HEK293 (cell line): ENCODE measurements around the gene LYPD3.

Experiments used
- CTCF ChIA-PET: fragments of 350-600 bp; formaldehyde crosslinking; extraction: SDS; loops from one replicate; lab custom pipeline; 2021; ENCODE audit warnings: antibody characterized with exemption; lab: Yijun Ruan, JAX
- POLR2A ChIA-PET: fragments of 300-600 bp; formaldehyde crosslinking; extraction: SDS; loops from one replicate; lab custom pipeline; 2020; ENCODE audit warnings: antibody characterized with exemption, inconsistent platforms; lab: Yijun Ruan, JAX
- H3K27ac ChIP-seq: fragments of 200-500 bp; sonication (Bioruptor generic); 2 replicates; pipeline ENCODE4 v1.5.1; 2014; ENCODE audit warnings: low read depth, low read length, control low read depth, inconsistent platforms; ENCODE audit errors: extremely low read depth
- H3K36me3 ChIP-seq, 2 experiments: fragments of 200-500 bp in 1 of 2; sonication (Bioruptor generic) in 1 of 2; 1 replicate in 1 of 2; 2 replicates in 1 of 2; pipeline ENCODE4 v1.5.1; 2014 to 2017; ENCODE audit warnings: inconsistent platforms in 2 of 2, low read length in 2 of 2; ENCODE audit not compliant: control insufficient read depth in 2 of 2, insufficient read depth in 1 of 2
- H3K4me1 ChIP-seq: fragments of 200-500 bp; sonication (Bioruptor generic); 2 replicates; pipeline ENCODE4 v1.5.1; 2014; ENCODE audit warnings: mild to moderate bottlenecking, low read length, inconsistent platforms; ENCODE audit not compliant: control insufficient read depth, insufficient read depth
- H3K4me3 ChIP-seq: 2 replicates; pipeline ENCODE4 v1.5.1; 2011; ENCODE audit warnings: low read depth, mild to moderate bottlenecking, control low read depth, low read length, moderate library complexity
- H3K9me3 ChIP-seq: fragments of 200-500 bp; sonication (Bioruptor generic); 2 replicates; pipeline ENCODE4 v1.5.1; 2014; ENCODE audit warnings: low read depth, low read length, inconsistent platforms; ENCODE audit not compliant: control insufficient read depth, insufficient read depth
- PATZ1 ChIP-seq: fragments of 450-650 bp; formaldehyde crosslinking; IDR thresholded peaks from 2 replicates; pipeline ENCODE4 v1.5.1; 2016; ENCODE audit warnings: missing biosample characterization, missing genetic modification characterization
- PRDM10 ChIP-seq: fragments of 450-650 bp; formaldehyde crosslinking; IDR thresholded peaks from 2 replicates; pipeline ENCODE4 v1.5.1; 2016; ENCODE audit warnings: missing biosample characterization, missing genetic modification characterization
- SP3 ChIP-seq: fragments of 450-650 bp; formaldehyde crosslinking; IDR thresholded peaks from 2 replicates; pipeline ENCODE4 v1.5.1; 2016; ENCODE audit warnings: missing biosample characterization, missing genetic modification characterization
- TCF7L2 ChIP-seq: IDR thresholded peaks from 2 replicates; pipeline ENCODE4 v1.6.1; 2011; ENCODE audit warnings: low read depth, mild to moderate bottlenecking, inconsistent platforms, low read length, moderate library complexity, borderline replicate concordance
- TSHZ1 ChIP-seq: fragments of 450-650 bp; formaldehyde crosslinking; IDR thresholded peaks from 2 replicates; pipeline ENCODE4 v1.5.1; 2016; ENCODE audit warnings: missing biosample characterization, missing genetic modification characterization, borderline replicate concordance
- YY1 ChIP-seq: fragments of 450-650 bp; formaldehyde crosslinking; IDR thresholded peaks from 2 replicates; pipeline ENCODE4 v1.5.1; 2018; ENCODE audit warnings: missing biosample characterization, missing genetic modification characterization
- ZBTB6 ChIP-seq: fragments of 450-650 bp; formaldehyde crosslinking; IDR thresholded peaks from 2 replicates; pipeline ENCODE4 v1.5.1; 2017; ENCODE audit warnings: missing biosample characterization, missing genetic modification characterization
- ZFP69B ChIP-seq: fragments of 450-650 bp; formaldehyde crosslinking; IDR thresholded peaks from 2 replicates; pipeline ENCODE4 v1.5.1; 2016; ENCODE audit warnings: missing biosample characterization, missing genetic modification characterization
- ZNF133 ChIP-seq: fragments of 450-650 bp; formaldehyde crosslinking; IDR thresholded peaks from 2 replicates; pipeline ENCODE4 v1.5.1; 2016; ENCODE audit warnings: missing biosample characterization, missing genetic modification characterization
- ZNF138 ChIP-seq: fragments of 450-650 bp; formaldehyde crosslinking; IDR thresholded peaks from 2 replicates; pipeline ENCODE4 v1.5.1; 2016; ENCODE audit warnings: missing biosample characterization, missing genetic modification characterization, borderline replicate concordance
- ZNF148 ChIP-seq: fragments of 450-650 bp; formaldehyde crosslinking; IDR thresholded peaks from 2 replicates; pipeline ENCODE4 v1.5.0; 2017; ENCODE audit warnings: missing biosample characterization, missing genetic modification characterization, borderline replicate concordance
- ZNF280C ChIP-seq: fragments of 450-650 bp; formaldehyde crosslinking; IDR thresholded peaks from 2 replicates; pipeline ENCODE4 v1.5.1; 2016; ENCODE audit warnings: missing biosample characterization, missing genetic modification characterization
- ZNF350 ChIP-seq: fragments of 450-650 bp; formaldehyde crosslinking; IDR thresholded peaks from 2 replicates; pipeline ENCODE4 v1.5.0; 2017; ENCODE audit warnings: missing biosample characterization, mild to moderate bottlenecking, missing genetic modification characterization
- ZNF548 ChIP-seq: fragments of 450-650 bp; formaldehyde crosslinking; IDR thresholded peaks from 2 replicates; pipeline ENCODE4 v1.5.1; 2016; ENCODE audit warnings: missing biosample characterization, missing genetic modification characterization
- ZNF654 ChIP-seq: fragments of 450-650 bp; formaldehyde crosslinking; IDR thresholded peaks from 2 replicates; pipeline ENCODE4 v1.5.1; 2016; ENCODE audit warnings: low read depth, missing biosample characterization, missing genetic modification characterization

LYPD3 gene

GRCh38 chr19:43474986-43475705, 9.7 kb upstream of the LYPD3 start (continued):
- TF ChIP-seq PRDM10 (peak; percentile 82; the same call in 1 of the 2 replicates), ZNF148 (tag by site-specific recombination) (no peak), TCF7L2 (no peak), SP3 (tag by site-specific recombination) (peak; percentile 99), ZNF350 (tag by site-specific recombination) (no peak), ZNF280C (tag by site-specific recombination) (no peak), YY1 (tag by site-specific recombination) (peak; percentile 49; the same call in 1 of the 2 replicates), PATZ1 (tag by site-specific recombination) (peak; percentile 99)
- TF ChIP-seq, all 188 proteins: peak for 52

GRCh38 chr19:43474487-43474886, 9.1 kb upstream of the LYPD3 start:
- Histone ChIP-seq H3K4me3 (no peak overlapping the region), H3K27ac (no peak overlapping the region), H3K4me1 (peaks cover 7% of the 10 kb centered on the region), H3K9me3 (no peaks in the 10 kb centered on the region), H3K36me3 (peaks cover 0 to 3% of the 10 kb centered on the region in 2 experiments; a peak in 1 of 3 replicates)
- CTCF ChIA-PET: interaction anchor here (0.6 to 3.7 kb wide), 6 partner anchors 14 to 309 kb away, joined by 3 to 25 read pairs (median 3); no protein-coding TSS in a partner anchor
- POLR2A ChIA-PET: interaction anchor here (0.6 to 3.6 kb wide), 11 partner anchors 8 to 194 kb away, joined by 3 to 30 read pairs (median 4); partner anchors contain the start of gene ZNF575
- no peak for TF ChIP-seq ZNF654 (tag by site-specific recombination)
- no peak for TF ChIP-seq ZFP69B
- TF ChIP-seq TSHZ1 (tag by site-specific recombination): no peak
- 0 out of 2 replicates have a peak, but pooled peaks have one; percentile 13 for TF ChIP-seq ZNF548
- no peak for TF ChIP-seq ZNF133 (tag by site-specific recombination)
- no peak for TF ChIP-seq ZNF350 (tag by site-specific recombination)
- no peak for TF ChIP-seq ZBTB6
- TF ChIP-seq ZNF138 (tag by site-specific recombination): no peak
- TF ChIP-seq ZNF148 (tag by site-specific recombination): no peak
